ENCODE measurements around the gene COQ4.

The COQ4 gene

GRCh38 chr9:128342971-128343680 is 20.5 kb downstream of the COQ4 start:
- no peak for DNase-seq

GRCh38 chr9:128343855-128344254 is 21.2 kb downstream of the COQ4 start:
- no peak for DNase-seq

DNA sequence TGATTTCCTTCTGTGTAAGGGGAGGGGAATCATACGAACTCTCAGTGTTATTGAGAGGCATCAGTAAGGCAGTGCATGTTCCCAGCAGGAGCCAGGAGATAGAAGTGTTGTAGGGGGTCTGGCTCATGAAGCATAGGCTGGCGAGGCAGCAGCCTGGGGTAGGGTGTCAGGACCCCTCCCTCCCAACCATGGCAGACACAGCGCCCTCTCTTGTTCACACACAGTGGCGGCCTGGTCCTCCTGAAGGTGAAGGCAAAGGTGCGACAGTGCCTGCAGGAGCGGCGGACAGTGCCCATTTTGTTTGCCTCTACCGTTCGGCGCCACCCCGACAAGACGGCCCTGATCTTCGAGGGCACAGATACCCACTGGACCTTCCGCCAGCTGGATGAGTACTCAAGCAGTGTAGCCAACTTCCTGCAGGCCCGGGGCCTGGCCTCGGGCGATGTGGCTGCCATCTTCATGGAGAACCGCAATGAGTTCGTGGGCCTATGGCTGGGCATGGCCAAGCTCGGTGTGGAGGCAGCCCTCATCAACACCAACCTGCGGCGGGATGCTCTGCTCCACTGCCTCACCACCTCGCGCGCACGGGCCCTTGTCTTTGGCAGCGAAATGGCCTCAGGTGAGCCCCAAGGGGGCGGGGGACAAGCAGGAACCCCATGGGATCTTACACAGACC is 22.4 kb downstream of the COQ4 start:
- DNase-seq = no peak

DNA sequence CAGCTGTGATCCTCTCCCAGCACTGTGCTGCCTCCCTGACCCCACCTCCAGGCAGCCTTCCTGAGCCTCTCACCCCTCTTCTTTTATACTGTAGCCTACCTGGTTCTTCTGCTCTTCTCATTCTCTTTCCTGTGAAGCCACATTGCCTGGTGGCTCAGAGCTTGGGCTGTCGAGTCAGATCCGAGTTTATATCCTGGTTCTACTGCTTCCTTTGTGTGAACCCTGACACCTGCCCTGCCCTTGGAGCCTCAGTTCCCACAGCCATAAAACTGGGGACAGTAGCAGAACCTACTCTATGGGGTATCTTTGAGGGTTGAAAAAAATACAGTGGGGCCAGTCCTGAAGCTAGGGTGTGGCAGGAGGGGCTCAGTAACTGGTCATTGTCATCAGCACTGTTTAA is 26.5 kb downstream of the COQ4 start:
- DNase-seq = no peak

GRCh38 chr9:128349772-128350171 is 27.1 kb downstream of the COQ4 start:
- no peak for DNase-seq

GRCh38 chr9:128355451-128355850 is 32.8 kb downstream of the COQ4 start:
- DNase-seq = no peak

GRCh38 chr9:128358090-128358489 is 35.5 kb downstream of the COQ4 start:
- DNase-seq = no peak

GRCh38 chr9:128358861-128359260 is 36.2 kb downstream of the COQ4 start:
- no peak for DNase-seq

DNA sequence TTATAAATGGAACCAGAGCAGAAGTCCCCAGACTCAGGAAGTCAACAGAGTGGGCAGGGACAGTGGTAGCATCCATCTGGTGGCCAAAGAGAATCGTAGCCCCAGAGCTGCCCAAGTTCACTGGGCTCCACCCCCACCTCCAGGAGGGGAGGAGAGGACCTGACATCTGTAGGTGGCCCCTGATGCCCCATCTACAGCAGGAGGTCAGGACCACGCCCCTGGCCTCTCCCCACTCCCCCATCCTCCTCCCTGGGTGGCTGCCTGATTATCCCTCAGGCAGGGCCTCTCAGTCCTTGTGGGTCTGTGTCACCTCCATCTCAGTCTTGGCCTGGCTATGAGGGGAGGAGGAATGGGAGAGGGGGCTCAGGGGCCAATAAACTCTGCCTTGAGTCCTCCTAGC is 38.2 kb downstream of the COQ4 start:
- no peak for DNase-seq

DNA sequence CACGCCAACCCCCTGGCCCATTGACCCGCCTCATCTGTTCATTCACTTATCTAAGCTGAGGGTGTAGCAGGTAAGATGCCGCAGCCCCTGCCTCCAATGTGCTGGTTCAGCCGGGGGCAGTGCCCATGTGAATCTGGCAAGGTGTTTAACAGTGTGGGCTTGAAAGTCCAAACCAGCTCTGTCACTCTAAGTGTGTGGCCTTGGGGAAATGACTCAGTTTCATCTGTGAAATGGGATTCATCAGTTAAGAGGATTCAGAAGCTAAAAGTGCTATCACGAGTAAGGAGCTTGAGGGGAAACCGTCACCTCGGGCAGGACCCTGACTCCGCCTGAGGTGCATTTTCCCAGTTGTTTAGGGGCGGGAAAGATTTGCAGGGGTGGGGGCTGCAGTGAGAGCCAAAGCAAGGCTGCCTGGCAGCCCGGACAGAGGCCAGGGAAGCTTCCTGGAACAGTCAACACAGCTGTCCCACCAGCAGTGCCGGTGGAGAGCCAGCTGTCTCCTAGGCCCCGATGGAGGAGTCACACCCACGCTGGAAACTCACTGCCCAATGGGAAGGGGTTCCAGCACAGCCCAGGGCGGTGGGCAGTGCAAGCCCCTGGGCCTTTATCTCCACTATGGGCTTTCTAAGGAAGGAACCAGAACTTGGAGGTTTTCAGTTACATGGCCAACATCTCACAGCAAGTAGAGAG is 38.8 kb downstream of the COQ4 start:
- no peak for DNase-seq

DNA sequence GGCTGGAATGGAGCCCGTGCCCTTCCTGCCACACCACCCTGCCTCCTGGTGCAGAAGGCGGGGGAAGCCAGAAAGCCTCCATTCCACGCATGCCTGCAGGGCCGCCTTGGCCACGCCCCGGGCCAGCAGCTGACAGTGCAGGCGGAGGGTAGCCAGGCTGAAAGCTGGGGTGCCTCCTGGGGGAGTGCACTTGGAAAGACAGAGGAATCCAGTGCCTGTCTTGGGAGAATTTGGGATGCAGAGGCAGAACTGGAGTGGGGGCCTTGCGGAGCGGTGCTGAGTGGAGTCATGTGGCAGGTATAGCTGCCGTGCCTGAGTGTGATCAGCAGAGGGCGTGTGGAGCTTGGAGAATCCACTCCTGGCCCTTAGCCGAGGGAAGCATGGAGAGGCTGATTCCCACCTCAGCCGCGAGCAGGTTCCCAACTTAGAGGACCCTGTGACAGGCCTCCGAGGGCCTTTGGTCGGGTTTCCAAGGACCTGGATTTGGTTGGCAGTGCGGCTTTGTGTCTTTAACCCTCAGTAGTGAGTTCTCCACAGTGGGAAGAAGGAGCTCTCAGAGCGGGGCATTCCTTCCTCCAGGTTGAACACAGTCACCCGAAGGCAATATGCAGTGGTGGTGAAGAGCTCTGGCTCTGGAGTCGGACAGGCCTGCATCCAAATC is 39.5 kb downstream of the COQ4 start:
- peak; percentile 39 for DNase-seq

DNA sequence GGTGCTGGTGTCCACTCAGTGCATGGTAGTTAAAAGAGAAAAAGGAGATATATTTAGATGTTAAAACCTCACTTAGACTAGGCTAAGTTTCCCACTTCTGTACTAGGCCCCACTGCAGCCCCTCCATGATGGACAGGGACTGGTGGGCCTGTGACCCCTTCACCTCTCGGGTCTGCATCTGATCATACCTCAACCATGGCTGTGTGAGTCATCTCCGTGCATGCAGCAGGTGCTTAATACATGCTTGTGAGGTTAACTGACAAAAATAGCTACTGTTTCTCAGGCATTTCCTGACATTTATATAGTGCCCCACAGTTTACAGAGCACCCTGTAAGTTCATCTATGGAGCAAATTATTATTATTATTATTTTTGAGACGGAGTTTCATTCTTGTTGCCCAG is 40.1 kb downstream of the COQ4 start:
- no peak for DNase-seq

DNA sequence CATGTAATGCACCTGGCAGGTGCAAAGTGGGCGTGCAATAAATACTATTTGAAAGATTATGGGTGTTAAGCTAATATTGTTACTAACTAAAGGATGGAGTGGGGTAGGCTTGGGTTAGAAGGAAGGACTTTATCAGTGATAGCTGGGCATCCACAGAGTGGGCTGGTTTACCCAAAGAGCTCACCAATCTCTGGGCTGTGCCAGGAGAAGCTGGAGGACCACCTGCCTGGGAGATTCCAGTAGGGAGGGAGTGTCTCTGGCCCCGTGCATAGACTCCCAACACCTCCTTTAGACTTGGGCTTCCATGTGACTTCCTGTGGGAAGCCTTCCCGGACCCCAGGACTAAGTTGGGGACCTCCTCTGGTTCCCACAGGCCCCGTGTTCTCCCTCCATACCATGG is 42.9 kb downstream of the COQ4 start:
- DNase-seq = no peak

DNA sequence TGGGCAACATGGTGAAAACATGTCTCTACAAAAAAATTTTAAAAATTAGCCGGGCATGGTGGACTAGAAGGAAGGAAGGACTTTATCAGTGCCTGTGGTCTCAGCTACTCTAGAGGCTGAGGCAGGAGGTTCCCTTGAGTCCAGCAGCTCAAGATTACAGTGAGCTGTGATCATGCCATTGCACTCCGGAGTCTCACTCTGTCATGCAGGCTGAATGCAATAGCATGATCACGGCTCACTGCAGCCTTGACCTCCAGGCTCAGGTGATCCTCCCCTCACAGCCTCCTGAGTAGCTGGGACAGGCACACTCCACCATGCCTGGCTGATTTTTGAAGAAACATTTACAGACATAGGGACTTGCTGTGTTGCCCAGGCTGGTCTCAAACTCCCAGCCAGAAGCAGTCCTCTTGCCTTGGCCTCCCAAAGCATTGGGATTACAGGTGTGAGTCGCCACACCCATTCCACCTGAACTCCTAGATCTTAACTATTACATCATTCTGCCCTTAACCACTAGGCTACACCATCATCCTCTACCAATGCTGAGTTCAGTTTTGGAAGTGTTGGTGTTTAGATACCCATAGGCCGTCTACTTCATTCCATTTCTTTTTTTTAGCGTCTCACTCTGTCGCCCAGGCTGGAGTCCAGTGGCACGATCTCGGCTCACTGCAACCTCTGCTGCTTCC is 46.5 kb downstream of the COQ4 start:
- no peak for DNase-seq

DNA sequence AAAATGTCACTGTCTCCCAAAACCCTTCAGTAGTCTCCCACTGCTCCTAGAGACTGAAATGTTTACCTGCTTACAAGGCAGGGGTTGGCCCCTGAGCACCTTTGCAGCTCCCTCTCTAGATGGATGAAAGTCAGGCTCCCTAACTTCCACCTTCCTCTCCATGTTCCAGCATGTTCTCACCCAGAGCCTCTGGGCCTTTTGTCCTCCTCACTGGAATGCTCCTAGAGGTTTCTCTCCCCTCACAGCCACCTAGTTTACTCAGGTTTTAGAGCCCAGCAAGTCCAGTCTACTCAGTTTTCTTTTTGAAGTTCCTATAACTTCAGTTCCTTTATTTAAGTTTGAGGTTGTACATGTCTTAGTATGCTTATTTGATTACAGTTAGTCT is 47.7 kb downstream of the COQ4 start:
- no peak for DNase-seq

GRCh38 chr9:128370752-128371629 is 48.4 kb downstream of the COQ4 start, which contains the start of gene URM1:
TSS of gene URM1 (plus strand) at chr9:128371374. CDS start at chr9:128371381, 7 bp downstream.
- peak; percentile 82 for DNase-seq

DNA sequence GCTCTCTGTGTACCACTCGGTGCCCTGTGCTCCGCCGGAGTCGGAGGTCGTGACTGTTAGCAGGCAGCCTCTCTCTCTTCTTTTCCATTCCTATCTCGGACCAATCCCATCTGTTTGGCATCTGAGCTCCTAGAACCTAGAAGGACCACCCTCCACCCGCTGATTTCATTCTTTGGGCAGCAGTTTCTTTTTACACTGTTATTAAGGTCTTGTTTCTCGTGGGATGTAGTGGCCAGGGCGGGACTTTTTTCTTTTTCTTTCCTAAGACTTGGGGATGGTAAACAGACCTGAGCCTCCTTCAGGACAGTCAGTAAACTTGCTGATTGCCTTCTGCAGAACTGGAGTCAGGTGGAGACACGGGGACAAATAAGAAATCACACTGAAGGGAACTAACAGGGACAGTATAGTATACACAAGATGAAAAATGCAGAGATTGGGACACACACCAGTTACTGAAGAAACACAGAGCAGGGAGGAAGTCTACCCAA is 49.0 kb downstream of the COQ4 start:
- DNase-seq = no peak

DNA sequence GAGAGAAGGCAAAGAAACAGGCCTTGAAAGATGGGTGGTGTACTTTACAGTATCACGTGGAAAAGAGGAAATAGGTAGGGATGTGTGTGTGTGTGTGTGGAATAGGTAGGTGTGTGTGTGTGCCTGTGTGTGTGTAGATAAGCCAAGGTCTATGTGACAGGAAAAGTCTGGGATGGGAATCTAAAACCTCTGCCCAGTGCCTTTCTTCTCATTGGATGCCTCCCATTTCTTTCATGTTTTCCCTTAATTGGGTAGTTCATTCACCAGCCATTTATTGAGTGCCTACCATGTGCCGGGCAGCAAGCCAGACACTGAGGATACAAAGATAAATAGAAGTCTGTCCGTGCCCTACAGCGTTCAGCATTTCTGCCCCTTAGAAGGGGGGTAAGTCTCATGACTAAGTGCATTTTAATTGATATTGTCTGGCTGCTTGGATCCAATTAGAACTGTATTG is 49.6 kb downstream of the COQ4 start:
- DNase-seq = no peak

DNA sequence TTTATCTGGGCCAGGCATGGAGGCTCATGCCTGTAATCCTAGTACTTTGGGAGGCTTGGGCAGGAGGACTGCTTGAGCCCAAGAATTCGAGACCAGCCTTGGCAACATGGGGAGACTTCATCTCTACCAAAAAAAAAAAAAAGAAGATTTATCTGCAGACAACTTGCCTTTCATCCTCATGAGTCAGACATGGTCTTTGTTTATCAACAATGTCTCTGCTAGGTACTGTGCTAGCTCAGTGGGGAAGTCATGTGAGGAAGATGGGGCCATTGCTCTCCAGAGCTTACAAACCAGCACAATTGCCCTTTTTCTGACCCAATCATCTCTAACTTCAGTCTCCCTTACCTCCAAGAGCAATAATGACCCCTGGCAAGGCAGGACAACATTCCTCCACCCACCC is 50.1 kb downstream of the COQ4 start:
- no peak for DNase-seq

- no peak for DNase-seq
Measured at GRCh38 chr9:128374221-128374675, 51.6 kb downstream of the COQ4 start.

DNA sequence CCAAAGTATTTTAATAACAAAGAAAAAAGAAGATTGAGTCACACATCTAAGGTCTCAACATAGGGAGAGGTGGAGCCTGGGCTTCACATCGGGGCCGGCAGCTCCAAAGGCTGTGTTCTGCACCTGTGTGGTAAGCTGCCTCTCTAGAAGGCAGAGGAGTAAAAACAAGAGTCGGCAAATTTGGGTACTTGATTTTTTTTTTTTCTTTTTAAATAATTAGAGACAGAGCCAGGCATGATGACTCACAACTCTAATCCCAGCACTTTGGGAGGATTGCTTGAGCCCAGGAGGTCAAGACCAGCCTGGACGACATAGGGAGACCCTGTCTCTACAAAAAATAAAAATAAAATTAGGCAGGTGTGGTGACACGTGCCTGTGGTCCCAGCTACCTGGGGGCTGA is 53.2 kb downstream of the COQ4 start:
- no peak for DNase-seq

- DNase-seq = no peak
Measured at GRCh38 chr9:128382261-128382660, 59.6 kb downstream of the COQ4 start.

Measured in GF-D8 (cell line).